Ascending aorta (tissue), 2 donors: ENCODE data around the gene MOB3B. TPM values are rescaled to one million over a fixed set of nuclear protein-coding genes. Genes with fewer than 3 reads are reported as not detected.

Source experiments
- DNase-seq, 2 donors: peaks; one replicate each; pipeline ENCODE4 v3.0.0-alpha.2; 2019; ENCODE audit warnings: low spot score in 2 of 2
- H3K27ac ChIP-seq, 2 donors: fragments of 200-600 bp; sonication (generic); one replicate each; pipeline ENCODE4 v1.5.1; 2016 to 2017; ENCODE audit warnings: mild to moderate bottlenecking in 1 of 2
- H3K27me3 ChIP-seq: fragments of 200-600 bp; sonication (generic); one replicate; pipeline ENCODE4 v1.5.1; 2017
- H3K36me3 ChIP-seq, 2 donors: fragments of 200-600 bp; sonication (generic); one replicate each; pipeline ENCODE4 v1.5.1; 2016
- H3K4me1 ChIP-seq, 2 donors: fragments of 200-600 bp; sonication (generic); one replicate each; pipeline ENCODE4 v1.5.1; 2016 to 2017; ENCODE audit warnings: mild to moderate bottlenecking in 1 of 2
- H3K4me3 ChIP-seq, 2 donors: fragments of 200-600 bp; sonication (generic); one replicate each; pipeline ENCODE4 v1.5.1; 2016 to 2017; ENCODE audit warnings: mild to moderate bottlenecking in 1 of 2
- H3K9me3 ChIP-seq, 2 donors: fragments of 200-600 bp; sonication (generic); one replicate each; pipeline ENCODE4 v1.5.1; 2016
- CTCF ChIP-seq, 3 experiments: fragments of 200-600 bp in 2 of 3; fragments of 450-650 bp in 1 of 3; sonication (generic) in 2 of 3; IDR thresholded peaks; one replicate each; pipeline ENCODE4 v1.5.1; 2016 to 2019; ENCODE audit warnings: antibody characterized with exemption in 3 of 3, mild to moderate bottlenecking in 1 of 3, moderate library complexity in 1 of 3
- intact Hi-C: fragments of 100-400 bp; cut with DNase I; formaldehyde crosslinking; loops from one replicate; pipeline ENCODE4 v1.15.1; 2023
- total RNA-seq: library from RNA; depleted of rRNA; stranded (reverse); fragments of >200 nt; gene quantifications from one replicate; pipeline ENCODE4 v1.1.0, GENCODE V29; 2016

The MOB3B gene
- total RNA-seq, 1 donor from 2014 or later, result 2.4 TPM

GRCh38 chr9:27367921-27368315, 161.7 kb downstream of the MOB3B start:
- H3K27ac ChIP-seq, result no peak overlapping the region
- no peak for DNase-seq
- H3K36me3 ChIP-seq, result no peaks in the 10 kb centered on the region
- H3K4me3 ChIP-seq, result no peak overlapping the region
- no peaks in the 10 kb centered on the region for H3K27me3 ChIP-seq
- intact Hi-C loops, result no loop called here
- TF ChIP-seq CTCF (IDR thresholded peaks at IDR 0.05), result no peak
- H3K4me1 ChIP-seq, result peaks cover 3 to 25% of the 10 kb centered on the region in 2 donors
- H3K9me3 ChIP-seq, result no peaks in the 10 kb centered on the region

DNA sequence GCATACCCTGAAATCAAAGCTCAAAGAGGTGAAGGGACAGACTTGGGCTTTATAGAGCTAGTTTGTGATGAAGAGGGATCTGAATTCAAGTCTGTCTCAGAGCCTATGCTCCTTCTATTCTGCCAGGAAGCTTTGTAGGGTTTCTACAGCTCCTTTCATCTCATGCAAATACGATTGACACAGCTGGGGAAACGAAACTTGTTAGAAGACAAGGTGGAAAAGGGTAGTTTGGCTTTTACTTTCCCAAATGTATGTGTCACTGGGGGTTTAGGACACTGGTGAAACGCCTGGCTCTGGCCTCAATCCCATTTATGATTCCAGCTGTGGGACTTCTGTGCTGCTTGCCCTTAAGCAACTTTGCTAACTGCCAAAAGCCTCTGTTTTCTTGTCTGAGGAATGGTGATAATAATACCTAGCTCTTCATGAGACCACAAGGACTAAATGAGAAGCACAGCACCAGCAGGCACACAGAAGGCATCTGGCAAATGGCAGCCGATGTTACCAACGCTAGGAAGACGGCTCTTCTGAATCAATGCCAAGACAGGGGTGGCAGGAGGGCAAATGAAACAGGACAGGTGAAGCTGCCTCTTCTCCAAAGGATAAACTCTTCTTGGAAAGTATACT, 162.3 kb downstream of the MOB3B start:
- Histone ChIP-seq H3K27ac (no peak overlapping the region), H3K4me1 (peaks cover 3 to 30% of the 10 kb centered on the region in 2 donors), H3K36me3 (no peaks in the 10 kb centered on the region), H3K27me3 (no peaks in the 10 kb centered on the region), H3K4me3 (no peak overlapping the region), H3K9me3 (no peaks in the 10 kb centered on the region)
- TF ChIP-seq CTCF (IDR thresholded peaks at IDR 0.05), result no peak
- intact Hi-C loops, result no loop called here
- no peak for DNase-seq

GRCh38 chr9:27365707-27366376, 163.8 kb downstream of the MOB3B start:
- no peak for TF ChIP-seq CTCF (IDR thresholded peaks at IDR 0.05)
- no peaks in the 10 kb centered on the region for H3K36me3 ChIP-seq
- DNase-seq, result no peak
- no peak overlapping the region for H3K4me3 ChIP-seq
- H3K9me3 ChIP-seq, result no peaks in the 10 kb centered on the region
- intact Hi-C loops, result no loop called here
- H3K4me1 ChIP-seq, result peaks cover 3 to 30% of the 10 kb centered on the region in 2 donors
- H3K27ac ChIP-seq, result peak overlapping the region in 1 of 2 donors; percentile 53
- no peaks in the 10 kb centered on the region for H3K27me3 ChIP-seq

DNA sequence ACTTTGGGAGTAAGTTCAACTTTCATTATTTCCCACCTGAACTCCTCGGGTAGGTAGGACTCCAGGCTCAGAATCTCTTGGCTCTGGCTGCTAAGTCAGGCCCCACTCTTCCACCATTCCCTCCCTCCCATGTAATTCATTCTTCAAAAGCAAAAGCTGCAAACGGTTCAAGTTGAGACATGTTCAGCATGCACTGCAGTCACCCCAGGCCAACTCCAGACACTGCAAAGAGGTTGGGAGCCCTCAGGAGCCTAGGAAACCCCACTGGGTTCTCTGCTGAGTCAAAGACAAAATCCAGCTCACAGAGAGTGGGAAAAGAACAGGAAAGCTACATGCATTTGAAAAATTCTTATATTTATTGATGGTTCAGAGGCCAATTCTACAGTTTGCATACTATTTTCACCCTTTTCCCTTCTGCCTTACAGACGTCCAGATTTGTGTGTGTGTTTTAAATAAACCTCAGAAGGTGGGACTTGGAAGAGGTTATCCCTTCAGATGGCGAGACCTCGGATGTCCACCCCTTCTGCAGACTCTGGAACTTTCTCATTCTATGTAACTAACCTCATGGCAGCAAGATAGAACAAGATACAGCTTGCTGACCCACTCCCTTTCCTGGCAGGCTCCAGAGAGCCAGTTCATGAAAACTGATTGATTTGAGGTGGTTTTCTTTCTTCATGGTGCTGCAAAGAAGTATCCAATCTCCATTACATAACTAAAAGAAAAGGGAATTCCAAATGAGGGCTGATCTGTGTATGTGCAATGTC, 167.0 kb downstream of the MOB3B start:
- peak overlapping the region in 1 of 2 donors; percentile 4 for H3K27ac ChIP-seq
- H3K36me3 ChIP-seq, result peaks cover 0 to 4% of the 10 kb centered on the region in 2 donors
- H3K4me3 ChIP-seq, result no peak overlapping the region
- peaks cover 3 to 20% of the 10 kb centered on the region in 2 donors for H3K4me1 ChIP-seq
- no peaks in the 10 kb centered on the region for H3K27me3 ChIP-seq
- DNase-seq, result no peak
- intact Hi-C loops, result no loop called here
- no peak for TF ChIP-seq CTCF (IDR thresholded peaks at IDR 0.05)
- no peaks in the 10 kb centered on the region for H3K9me3 ChIP-seq

- no peak overlapping the region for H3K27ac ChIP-seq
- H3K36me3 ChIP-seq, result peaks cover 0 to 4% of the 10 kb centered on the region in 2 donors
- TF ChIP-seq CTCF (IDR thresholded peaks at IDR 0.05), result no peak
- no peak overlapping the region for H3K4me3 ChIP-seq
- peaks cover 3 to 15% of the 10 kb centered on the region in 2 donors for H3K4me1 ChIP-seq
- no peaks in the 10 kb centered on the region for H3K9me3 ChIP-seq
- intact Hi-C loops, result no loop called here
- H3K27me3 ChIP-seq, result no peaks in the 10 kb centered on the region
- no peak for DNase-seq
Observed at GRCh38 chr9:27361492-27361891, 168.1 kb downstream of the MOB3B start.
